Hepatocyte (in vitro differentiated cells): Measurements from ENCODE around the gene TXNDC11.

Experiments
- CTCF ChIP-seq: fragments of 200-600 bp; sonication (generic); IDR thresholded peaks from 2 replicates; pipeline ENCODE4 v1.5.1; 2016; ENCODE audit warnings: antibody characterized with exemption, mild to moderate bottlenecking; ENCODE audit not compliant: poor library complexity
- EZH2phosphoT487 ChIP-seq: fragments of 200-600 bp; sonication (generic); IDR thresholded peaks from one replicate; pipeline ENCODE4 v1.6.1; 2018; ENCODE audit warnings: antibody characterized with exemption, mild to moderate bottlenecking, low read depth, moderate library complexity; ENCODE audit not compliant: unreplicated experiment, severe bottlenecking

GRCh38 chr16:11657556-11657955 is 85.1 kb downstream of the TXNDC11 start:
- TF ChIP-seq CTCF (no peak), EZH2phosphoT487 (no peak)
